ENCODE data around the gene CATSPERD. TPM values are rescaled to one million over a fixed set of nuclear protein-coding genes. Genes with fewer than 3 reads are reported as not detected.

The CATSPERD gene
- total RNA-seq, 2 donors from 2014 or later = not detected

- intact Hi-C loops (cut with DNase I) = no loop called here
- Histone ChIP-seq H3K4me3 (no peak overlapping the region), H3K9me3 (no peaks in the 10 kb centered on the region), H3K27ac (no peak overlapping the region), H3K36me3 (replicated peaks in 1 of 2; ENCODE audit: insufficient read depth in 1 of 2, low read depth in 2 of 2) (no peaks in the 10 kb centered on the region), H3K27me3 (no peaks in the 10 kb centered on the region), H3K4me1 (no peaks in the 10 kb centered on the region)
- 49 to 61% methylated on average over 6 of the region's 6 CpGs for WGBS, 2 donors
- ATAC-seq = no peak
- no peak for TF ChIP-seq POLR2A (IDR thresholded peaks at IDR 0.05)
- no peak for TF ChIP-seq CTCF (IDR thresholded peaks at IDR 0.05)
- DNase-seq = no peak
Observed at GRCh38 chr19:5753743-5754142, 33.3 kb downstream of the CATSPERD start.

GRCh38 chr19:5762608-5763217 lies 42.3 kb downstream of the CATSPERD start:
- Histone ChIP-seq H3K4me3 (no peak overlapping the region), H3K27ac (no peak overlapping the region), H3K9me3 (no peaks in the 10 kb centered on the region), H3K36me3 (replicated peaks in 1 of 2; ENCODE audit: insufficient read depth in 1 of 2, low read depth in 2 of 2) (no peaks in the 10 kb centered on the region), H3K27me3 (no peaks in the 10 kb centered on the region), H3K4me1 (no peaks in the 10 kb centered on the region)
- ATAC-seq (no peak), DNase-seq (no peak)
- no peak for TF ChIP-seq POLR2A (IDR thresholded peaks at IDR 0.05)
- no peak for TF ChIP-seq CTCF (IDR thresholded peaks at IDR 0.05)
- intact Hi-C loops (cut with DNase I) = no loop called here
- WGBS, 2 donors = 69 to 78% methylated on average over 5 of the region's 5 CpGs

- Histone ChIP-seq H3K4me1 (no peaks in the 10 kb centered on the region), H3K27ac (no peak overlapping the region), H3K4me3 (no peak overlapping the region), H3K27me3 (no peaks in the 10 kb centered on the region), H3K9me3 (no peaks in the 10 kb centered on the region), H3K36me3 (replicated peaks in 1 of 2; ENCODE audit: insufficient read depth in 1 of 2, low read depth in 2 of 2) (no peaks in the 10 kb centered on the region)
- DNase-seq (no peak), ATAC-seq (no peak)
- WGBS, 2 donors = 83 to 87% methylated on average over 3 of the region's 3 CpGs
- intact Hi-C loops (cut with DNase I) = no loop called here
- TF ChIP-seq POLR2A (IDR thresholded peaks at IDR 0.05) (no peak), CTCF (IDR thresholded peaks at IDR 0.05) (no peak)
Observed at GRCh38 chr19:5765220-5765619, 44.8 kb downstream of the CATSPERD start.

- H3K36me3 ChIP-seq (replicated peaks in 1 of 2; ENCODE audit: insufficient read depth in 1 of 2, low read depth in 2 of 2) = no peaks in the 10 kb centered on the region
- intact Hi-C loops (cut with DNase I) = no loop called here
- no peak overlapping the region for H3K27ac ChIP-seq
- no peaks in the 10 kb centered on the region for H3K27me3 ChIP-seq
- H3K4me1 ChIP-seq = no peaks in the 10 kb centered on the region
- no peak overlapping the region for H3K4me3 ChIP-seq
- ATAC-seq = no peak
- TF ChIP-seq POLR2A (IDR thresholded peaks at IDR 0.05) (no peak), CTCF (IDR thresholded peaks at IDR 0.05) (no peak)
- no peaks in the 10 kb centered on the region for H3K9me3 ChIP-seq
- no peak for DNase-seq
- 92 to 93% methylated on average over 10 of the region's 10 CpGs for WGBS, 2 donors
Observed at GRCh38 chr19:5767949-5768348, 47.5 kb downstream of the CATSPERD start.

- Histone ChIP-seq H3K36me3 (replicated peaks in 1 of 2; ENCODE audit: insufficient read depth in 1 of 2, low read depth in 2 of 2) (no peaks in the 10 kb centered on the region), H3K9me3 (no peaks in the 10 kb centered on the region), H3K4me3 (no peak overlapping the region), H3K27ac (no peak overlapping the region), H3K4me1 (peaks cover 11% of the 10 kb centered on the region), H3K27me3 (no peaks in the 10 kb centered on the region)
- ATAC-seq (no peak), DNase-seq (no peak)
- intact Hi-C loops (cut with DNase I) = no loop called here
- 72 to 81% methylated on average over 19 of the region's 19 CpGs for WGBS, 2 donors
- TF ChIP-seq POLR2A (IDR thresholded peaks at IDR 0.05) (no peak), CTCF (IDR thresholded peaks at IDR 0.05) (no peak)
Observed at GRCh38 chr19:5772416-5772815, 52.0 kb downstream of the CATSPERD start.

All from body of pancreas (tissue), 4 donors.